OCI-LY7 (cell line): ENCODE measurements around the gene RARS1. TPM values are rescaled to one million over a fixed set of nuclear protein-coding genes. Genes with fewer than 3 reads are reported as not detected.

Source experiments
- BruUV-seq: library from RNA; stranded (reverse); fragments of 400-500 nt; replicated peaks from 2 replicates; lab custom pipeline; 2021; lab: Mats Ljungman, UMichigan
- CTCF ChIA-PET: fragments of 300-600 bp; sonication (Branson Sonifier 250); formaldehyde crosslinking; loops from one replicate; lab custom pipeline; 2022; ENCODE audit warnings: antibody characterized with exemption; ENCODE audit not compliant: unreplicated experiment; lab: Charles Lee
- POLR2A ChIA-PET: fragments of 300-600 bp; sonication (Branson Sonifier 250); formaldehyde crosslinking; loops from one replicate; lab custom pipeline; 2022; ENCODE audit warnings: antibody characterized with exemption; lab: Charles Lee
- DNase-seq: peaks from one replicate; pipeline ENCODE4 v3.0.0-alpha.2; 2015; ENCODE audit warnings: low spot score
- H2AFZ ChIP-seq: fragments of 200-600 bp; sonication (generic), shearing (Covaris generic); 2 replicates; pipeline ENCODE4 v1.6.1; 2014; ENCODE audit warnings: mild to moderate bottlenecking, antibody characterized with exemption, low read length, moderate library complexity
- H3K27ac ChIP-seq: fragments of 200-600 bp; sonication (generic); 2 replicates; pipeline ENCODE4 v1.5.1; 2014; ENCODE audit warnings: mixed run types, low read depth, mild to moderate bottlenecking, moderate library complexity, low read length, inconsistent platforms; ENCODE audit not compliant: poor library complexity, severe bottlenecking
- H3K36me3 ChIP-seq: fragments of 200-600 bp; sonication (generic); 2 replicates; pipeline ENCODE4 v1.6.1; 2014; ENCODE audit warnings: mild to moderate bottlenecking, antibody characterized with exemption, low read length, moderate library complexity, mixed read lengths; ENCODE audit not compliant: insufficient read depth
- H3K4me1 ChIP-seq: fragments of 200-600 bp; sonication (generic); 2 replicates; pipeline ENCODE4 v1.5.1; 2014; ENCODE audit warnings: mild to moderate bottlenecking, low read length; ENCODE audit not compliant: insufficient read depth, poor library complexity, severe bottlenecking
- H3K4me2 ChIP-seq: fragments of 200-600 bp; sonication (generic); 2 replicates; pipeline ENCODE4 v1.6.1; 2014; ENCODE audit warnings: mild to moderate bottlenecking, low read length
- H3K4me3 ChIP-seq: fragments of 200-600 bp; sonication (generic); 2 replicates; pipeline ENCODE4 v1.5.1; 2014; ENCODE audit warnings: mild to moderate bottlenecking, low read depth, low read length; ENCODE audit not compliant: poor library complexity, severe bottlenecking
- H3K79me2 ChIP-seq: fragments of 200-600 bp; sonication (generic); 2 replicates; pipeline ENCODE4 v1.6.1; 2016; ENCODE audit warnings: low read depth, mild to moderate bottlenecking, low read length, moderate library complexity, mixed read lengths; ENCODE audit not compliant: insufficient read depth
- H3K9me2 ChIP-seq: fragments of 200-600 bp; sonication (generic); 2 replicates; pipeline ENCODE4 v1.6.1; 2016; ENCODE audit warnings: mild to moderate bottlenecking, low read length, mixed read lengths; ENCODE audit not compliant: insufficient read depth
- H3K9me3 ChIP-seq: fragments of 200-600 bp; sonication (generic); 2 replicates; pipeline ENCODE4 v1.6.1; 2014; ENCODE audit warnings: mild to moderate bottlenecking, mixed run types, low read length, mixed read lengths
- H4K20me1 ChIP-seq: fragments of 200-600 bp; sonication (generic); 2 replicates; pipeline ENCODE4 v1.6.1; 2014; ENCODE audit warnings: mild to moderate bottlenecking, antibody characterized with exemption, low read length, moderate library complexity, mixed read lengths; ENCODE audit not compliant: insufficient read depth
- EZH2phosphoT487 ChIP-seq: fragments of 200-600 bp; sonication (generic); IDR thresholded peaks from 2 replicates; pipeline ENCODE4 v1.6.1; 2018; ENCODE audit warnings: low read depth, borderline replicate concordance, mild to moderate bottlenecking, mixed run types, antibody characterized with exemption, low read length, moderate library complexity, mixed read lengths
- intact Hi-C: fragments of 100-400 bp; cut with micrococcal nuclease; formaldehyde crosslinking; loops from one replicate; pipeline ENCODE4 v1.10.0; 2022; ENCODE audit not compliant: unreplicated experiment
- total RNA-seq, 2 experiments: library from RNA; depleted of rRNA in 1 of 2; stranded (reverse); fragments of >200 nt in 1 of 2; shearing (Covaris generic) in 1 of 2; gene quantifications; 2 replicates each; pipeline ENCODE4 v1.2.3, GENCODE V29; 2014 to 2022
- TF ChIP-seq, protein P1 (sequence below): fragments of 200-600 bp; sonication (generic); conservative IDR thresholded peaks from 2 replicates; pipeline ENCODE4 v1.5.1; 2014; ENCODE audit warnings: mild to moderate bottlenecking, antibody characterized with exemption, low read length, moderate library complexity, mixed read lengths

Gene RARS1
- total RNA-seq, 2 experiments from 2014 or later, result 54.4 to 88.4 TPM

DNA sequence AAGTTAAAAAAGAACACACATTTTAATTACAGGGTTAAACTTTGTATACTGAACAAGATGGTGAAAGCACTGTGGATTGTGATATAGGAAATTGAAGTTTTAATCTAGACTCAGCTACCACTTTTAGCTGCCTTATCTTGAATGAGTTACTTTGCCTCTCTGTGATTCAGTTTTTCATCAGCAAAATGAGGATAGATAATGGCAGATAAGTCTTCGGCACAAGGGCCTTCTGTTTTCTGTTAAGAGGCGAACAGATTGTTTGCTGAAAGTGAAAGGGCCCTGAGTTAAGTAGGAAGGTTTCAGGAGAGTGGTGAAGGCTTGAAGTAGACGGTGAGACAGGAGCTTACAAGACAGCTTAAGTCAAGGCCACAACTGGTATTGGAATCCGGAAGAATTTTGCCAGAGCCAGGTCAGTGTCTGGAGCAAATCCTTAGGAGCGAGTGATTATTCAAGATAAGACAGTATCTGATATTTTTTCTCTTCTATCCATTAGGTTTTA lies 7.8 kb downstream of the RARS1 start:
- H3K4me1 ChIP-seq, result no peaks in the 10 kb centered on the region
- TF ChIP-seq EZH2phosphoT487, result no peak
- TF ChIP-seq, protein P1, sequence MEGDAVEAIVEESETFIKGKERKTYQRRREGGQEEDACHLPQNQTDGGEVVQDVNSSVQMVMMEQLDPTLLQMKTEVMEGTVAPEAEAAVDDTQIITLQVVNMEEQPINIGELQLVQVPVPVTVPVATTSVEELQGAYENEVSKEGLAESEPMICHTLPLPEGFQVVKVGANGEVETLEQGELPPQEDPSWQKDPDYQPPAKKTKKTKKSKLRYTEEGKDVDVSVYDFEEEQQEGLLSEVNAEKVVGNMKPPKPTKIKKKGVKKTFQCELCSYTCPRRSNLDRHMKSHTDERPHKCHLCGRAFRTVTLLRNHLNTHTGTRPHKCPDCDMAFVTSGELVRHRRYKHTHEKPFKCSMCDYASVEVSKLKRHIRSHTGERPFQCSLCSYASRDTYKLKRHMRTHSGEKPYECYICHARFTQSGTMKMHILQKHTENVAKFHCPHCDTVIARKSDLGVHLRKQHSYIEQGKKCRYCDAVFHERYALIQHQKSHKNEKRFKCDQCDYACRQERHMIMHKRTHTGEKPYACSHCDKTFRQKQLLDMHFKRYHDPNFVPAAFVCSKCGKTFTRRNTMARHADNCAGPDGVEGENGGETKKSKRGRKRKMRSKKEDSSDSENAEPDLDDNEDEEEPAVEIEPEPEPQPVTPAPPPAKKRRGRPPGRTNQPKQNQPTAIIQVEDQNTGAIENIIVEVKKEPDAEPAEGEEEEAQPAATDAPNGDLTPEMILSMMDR, result no peak
- no peaks in the 10 kb centered on the region for H4K20me1 ChIP-seq
- no peak overlapping the region for H3K4me2 ChIP-seq
- DNase-seq, result no peak
- intact Hi-C loops, result loop anchor here (5.0 kb wide), 1 partner anchor 68 kb away; no protein-coding TSS in a partner anchor
- CTCF ChIA-PET, result no interaction called here
- no peak overlapping the region for H2AFZ ChIP-seq
- H3K9me3 ChIP-seq, result no peaks in the 10 kb centered on the region
- POLR2A ChIA-PET, result no interaction called here
- no TSS peak for BruUV-seq
- H3K36me3 ChIP-seq, result peaks cover 93% of the 10 kb centered on the region
- no peaks in the 10 kb centered on the region for H3K79me2 ChIP-seq
- no peaks in the 10 kb centered on the region for H3K9me2 ChIP-seq
- no peak overlapping the region for H3K4me3 ChIP-seq
- H3K27ac ChIP-seq, result no peak overlapping the region

DNA sequence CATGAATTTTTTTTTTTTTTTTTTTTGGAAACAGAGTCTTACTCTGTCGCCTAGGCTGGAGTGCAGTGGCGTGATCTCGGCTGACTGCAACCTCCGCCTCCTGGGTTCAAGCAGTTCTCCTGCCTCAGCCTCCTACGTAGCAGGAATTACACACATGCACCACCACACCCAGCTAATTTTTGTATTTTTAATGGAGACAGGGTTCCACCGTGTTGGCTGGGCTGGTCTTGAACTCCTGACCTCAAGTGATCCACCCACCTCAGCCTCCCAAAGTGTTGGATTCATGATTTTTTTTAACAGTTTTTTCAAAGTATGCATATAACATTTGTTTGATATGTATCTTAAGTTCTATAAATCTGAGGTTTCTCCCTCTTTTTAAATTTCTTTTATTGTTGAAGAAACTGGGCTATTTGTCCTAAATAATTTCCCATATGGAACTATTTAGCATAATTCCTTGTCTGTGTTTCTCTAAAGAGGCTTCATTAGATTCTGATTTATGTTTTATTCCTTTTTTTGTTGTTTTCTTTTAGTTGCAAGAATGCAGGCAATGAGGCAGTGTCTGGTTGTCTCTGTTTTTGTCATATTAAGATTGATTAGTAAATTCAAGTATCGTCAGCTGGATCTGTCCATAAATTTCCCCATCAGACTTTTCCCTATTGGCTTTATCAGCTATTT lies 16.4 kb downstream of the RARS1 start:
- Histone ChIP-seq H3K36me3 (peaks cover 84% of the 10 kb centered on the region), H3K27ac (no peak overlapping the region)
- POLR2A ChIA-PET, result no interaction called here

More for the DNA sequence above, 16.4 kb downstream of the RARS1 start:
- no peak overlapping the region for H2AFZ ChIP-seq
- no peak overlapping the region for H3K4me2 ChIP-seq
- H3K79me2 ChIP-seq, result no peaks in the 10 kb centered on the region
- no peak overlapping the region for H3K4me3 ChIP-seq
- BruUV-seq, result no TSS peak
- H3K4me1 ChIP-seq, result no peaks in the 10 kb centered on the region
- H4K20me1 ChIP-seq, result no peaks in the 10 kb centered on the region
- no peaks in the 10 kb centered on the region for H3K9me3 ChIP-seq
- DNase-seq, result no peak
- TF ChIP-seq, protein P1, result no peak
- no peak for TF ChIP-seq EZH2phosphoT487
- intact Hi-C loops, result no loop called here
- H3K9me2 ChIP-seq, result no peaks in the 10 kb centered on the region
- CTCF ChIA-PET, result no interaction called here
